Measurements from ENCODE around the gene SMPD3. TPM values are rescaled to one million over a fixed set of nuclear protein-coding genes. Genes with fewer than 3 reads are reported as not detected.

The SMPD3 gene
- polyA plus RNA-seq, 1 experiment = 0.27 TPM

GRCh38 chr16:68361485-68361884, 86.8 kb downstream of the SMPD3 start:
- TF ChIP-seq CTCF (IDR thresholded peaks at IDR 0.05; ENCODE audit: insufficient read depth, low read depth, low read length) = no peak
- no peak overlapping the region for H3K4me3 ChIP-seq (ENCODE audit: low read depth, low read length)
- no peak for DNase-seq (ENCODE audit: low read depth)
- POLR2A ChIA-PET = no interaction called here
- CTCF ChIA-PET = no interaction called here
- H3K36me3 ChIP-seq (ENCODE audit: control insufficient read depth, insufficient read depth, low read length) = peaks cover 19% of the 10 kb centered on the region
- H3K27me3 ChIP-seq (ENCODE audit: control insufficient read depth, insufficient read depth, low read length) = peaks cover 2% of the 10 kb centered on the region; the same call in 1 of the 2 replicates

- H3K27me3 ChIP-seq (ENCODE audit: control insufficient read depth, insufficient read depth, low read length) = peaks cover 2% of the 10 kb centered on the region; the same call in 1 of the 2 replicates
- no peak overlapping the region for H3K4me3 ChIP-seq (ENCODE audit: low read depth, low read length)
- H3K36me3 ChIP-seq (ENCODE audit: control insufficient read depth, insufficient read depth, low read length) = peaks cover 22% of the 10 kb centered on the region
- ChIA-PET CTCF (interaction anchor here (0.6 to 2.2 kb wide), 2 partner anchors 17 to 156 kb away, joined by 4 to 5 read pairs; no protein-coding TSS in a partner anchor), POLR2A (no interaction called here)
- no peak for TF ChIP-seq CTCF (IDR thresholded peaks at IDR 0.05; ENCODE audit: insufficient read depth, low read depth, low read length)
- DNase-seq (ENCODE audit: low read depth) = no peak
Observed at GRCh38 chr16:68360956-68361355, 87.4 kb downstream of the SMPD3 start.

GRCh38 chr16:68360547-68360946, 87.8 kb downstream of the SMPD3 start:
- CTCF ChIA-PET = interaction anchor here (0.6 to 2.2 kb wide), 2 partner anchors 16 to 157 kb away, joined by 4 to 5 read pairs; no protein-coding TSS in a partner anchor
- Histone ChIP-seq H3K36me3 (ENCODE audit: control insufficient read depth, insufficient read depth, low read length) (peaks cover 22% of the 10 kb centered on the region), H3K27me3 (ENCODE audit: control insufficient read depth, insufficient read depth, low read length) (peaks cover 2% of the 10 kb centered on the region; the same call in 1 of the 2 replicates), H3K4me3 (ENCODE audit: low read depth, low read length) (no peak overlapping the region)
- DNase-seq (ENCODE audit: low read depth) = no peak
- POLR2A ChIA-PET = no interaction called here
- TF ChIP-seq CTCF (IDR thresholded peaks at IDR 0.05; ENCODE audit: insufficient read depth, low read depth, low read length) = no peak

- Histone ChIP-seq H3K36me3 (ENCODE audit: control insufficient read depth, insufficient read depth, low read length) (peaks cover 25% of the 10 kb centered on the region), H3K27me3 (ENCODE audit: control insufficient read depth, insufficient read depth, low read length) (no peaks in the 10 kb centered on the region), H3K4me3 (ENCODE audit: low read depth, low read length) (no peak overlapping the region)
- TF ChIP-seq CTCF (IDR thresholded peaks at IDR 0.05; ENCODE audit: insufficient read depth, low read depth, low read length) = no peak
- ChIA-PET POLR2A (no interaction called here), CTCF (interaction anchor here (2.2 kb wide), 1 partner anchor 15 kb away, joined by 4 read pairs; no protein-coding TSS in a partner anchor)
- DNase-seq (ENCODE audit: low read depth) = no peak
Observed at GRCh38 chr16:68359398-68360191, 88.7 kb downstream of the SMPD3 start.

- Histone ChIP-seq H3K27me3 (ENCODE audit: control insufficient read depth, insufficient read depth, low read length) (no peaks in the 10 kb centered on the region), H3K36me3 (ENCODE audit: control insufficient read depth, insufficient read depth, low read length) (peaks cover 26% of the 10 kb centered on the region), H3K4me3 (ENCODE audit: low read depth, low read length) (no peak overlapping the region)
- CTCF ChIA-PET = interaction anchor here (2.2 kb wide), 1 partner anchor 15 kb away, joined by 4 read pairs; no protein-coding TSS in a partner anchor
- TF ChIP-seq CTCF (IDR thresholded peaks at IDR 0.05; ENCODE audit: insufficient read depth, low read depth, low read length) = no peak
- no peak for DNase-seq (ENCODE audit: low read depth)
- POLR2A ChIA-PET = no interaction called here
Observed at GRCh38 chr16:68358951-68359350, 89.4 kb downstream of the SMPD3 start.
